GM18526 (cell line): Measurements from ENCODE around the gene CDH8.

ENCODE experiments used
- POLR2A ChIP-seq: IDR thresholded peaks from 3 replicates; pipeline ENCODE4 v1.6.1; 2011; ENCODE audit not compliant: insufficient read length; ENCODE audit errors: extremely low read depth

Gene CDH8

DNA sequence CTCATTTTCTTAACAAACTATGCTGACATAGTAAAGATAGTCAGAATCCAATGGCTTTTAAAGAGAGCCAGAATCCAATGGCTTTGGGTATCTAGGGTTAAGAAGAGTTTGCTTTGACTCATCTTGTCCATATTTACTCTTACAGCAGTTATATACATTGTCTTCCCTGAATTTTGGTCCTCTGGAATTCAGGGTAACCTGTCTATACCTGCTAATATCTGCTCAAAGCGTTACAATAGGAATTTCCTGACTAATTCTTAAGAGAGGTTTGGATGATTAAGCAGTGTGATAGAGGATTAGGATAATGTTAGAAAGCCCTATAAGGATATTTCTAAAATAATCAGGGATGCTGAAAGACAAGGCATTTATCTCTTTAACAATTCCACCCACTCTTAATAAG lies 2.0 kb upstream of the CDH8 start:
- TF ChIP-seq POLR2A = no peak

GRCh38 chr16:62036802-62037135 lies 531 bp upstream of the CDH8 start:
- no peak for TF ChIP-seq POLR2A

- no peak for TF ChIP-seq POLR2A
These were observed 834 bp downstream of the CDH8 start for GRCh38 chr16:62035115-62036092.

GRCh38 chr16:62034231-62035114 lies 1.8 kb downstream of the CDH8 start:
- no peak for TF ChIP-seq POLR2A

- no peak for TF ChIP-seq POLR2A
These were observed 3.2 kb downstream of the CDH8 start for GRCh38 chr16:62033065-62033464.

DNA sequence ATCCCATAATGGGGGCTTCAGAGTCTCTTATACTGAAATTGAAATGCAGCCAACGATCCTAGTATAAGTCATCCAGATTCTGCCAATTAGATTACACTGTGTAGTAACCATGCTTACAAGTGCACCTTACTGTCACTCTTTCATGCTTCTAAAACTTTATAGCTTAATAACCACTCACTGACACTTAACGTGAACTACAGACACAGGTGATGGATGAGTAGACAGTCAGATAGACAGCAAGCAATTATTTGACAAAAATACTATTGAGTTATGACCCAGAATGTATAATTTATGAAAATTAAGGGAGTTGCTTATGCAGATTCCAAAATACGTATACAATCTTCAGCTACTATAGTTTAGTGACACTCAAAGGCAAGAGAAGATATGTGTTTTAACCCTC lies 6.3 kb downstream of the CDH8 start:
- no peak for TF ChIP-seq POLR2A

DNA sequence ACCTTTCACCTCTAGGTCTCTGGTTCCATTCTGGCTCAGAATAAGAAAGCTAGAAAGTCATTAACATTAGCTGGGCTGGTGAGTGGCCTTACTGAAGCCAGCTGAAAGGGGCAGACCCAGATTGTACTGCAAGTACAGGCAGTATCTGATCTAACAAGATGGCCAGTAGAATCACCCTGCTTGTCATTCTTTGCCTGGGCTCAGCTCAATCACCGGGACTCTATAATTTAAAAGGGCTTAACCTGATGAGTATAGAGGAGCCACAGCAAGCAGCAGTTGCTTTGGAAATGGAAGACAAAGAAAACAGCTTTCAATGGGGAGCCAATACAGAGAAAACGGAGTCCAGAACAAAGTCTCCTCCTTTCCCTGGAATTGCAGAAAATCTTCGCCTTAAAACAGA lies 13.6 kb downstream of the CDH8 start:
- no peak for TF ChIP-seq POLR2A

- TF ChIP-seq POLR2A = no peak
These were observed 15.1 kb downstream of the CDH8 start for GRCh38 chr16:62021161-62021581.

GRCh38 chr16:62020681-62021080 lies 15.6 kb downstream of the CDH8 start:
- TF ChIP-seq POLR2A = no peak

DNA sequence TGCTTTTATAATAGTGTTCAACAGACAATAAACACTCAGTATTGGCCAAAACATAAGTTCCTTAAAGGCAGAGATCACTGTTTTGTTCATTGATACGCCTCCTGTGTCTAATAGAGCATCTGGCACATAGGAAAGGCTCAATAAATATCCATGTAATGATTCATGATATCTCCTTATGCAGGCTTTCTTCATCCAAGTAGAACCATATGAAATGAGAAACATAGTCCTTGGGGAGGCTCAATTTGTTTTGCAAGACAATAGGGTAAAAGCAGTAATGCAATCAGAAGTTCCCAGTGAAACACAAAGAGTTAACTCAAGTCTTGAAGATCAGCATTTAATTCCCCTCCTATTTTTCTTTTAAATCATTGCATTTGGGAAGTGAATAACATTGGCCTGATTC lies 16.4 kb downstream of the CDH8 start:
- no peak for TF ChIP-seq POLR2A

GRCh38 chr16:62018301-62019060 lies 17.8 kb downstream of the CDH8 start:
- no peak for TF ChIP-seq POLR2A

GRCh38 chr16:62014319-62014923 lies 21.8 kb downstream of the CDH8 start:
- no peak for TF ChIP-seq POLR2A

DNA sequence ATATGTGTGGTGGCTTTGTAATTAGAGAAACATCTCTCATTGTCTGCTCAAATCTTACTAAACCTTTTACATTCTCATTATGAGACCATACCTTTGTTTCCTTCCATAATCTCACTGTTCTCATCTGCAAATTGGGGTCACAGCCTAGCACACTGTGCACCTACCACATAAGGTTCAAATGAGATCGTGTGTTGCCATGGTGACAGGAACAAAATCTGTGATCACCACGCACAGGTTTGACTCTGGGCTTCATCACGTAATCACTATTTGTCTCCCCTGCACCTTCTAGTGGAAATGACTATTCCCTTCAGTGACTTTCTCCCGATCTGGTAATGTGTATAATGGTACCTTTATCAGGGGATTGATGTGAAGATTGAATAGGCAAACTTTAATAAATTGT lies 26.1 kb downstream of the CDH8 start:
- TF ChIP-seq POLR2A = no peak

GRCh38 chr16:61998460-61998859 lies 37.8 kb downstream of the CDH8 start:
- TF ChIP-seq POLR2A = no peak

- no peak for TF ChIP-seq POLR2A
These were observed 43.1 kb downstream of the CDH8 start for GRCh38 chr16:61993108-61993507.

- no peak for TF ChIP-seq POLR2A
These were observed 48.7 kb downstream of the CDH8 start for GRCh38 chr16:61987474-61988012.
